ENCODE measurements around the gene FHIT.

DNA sequence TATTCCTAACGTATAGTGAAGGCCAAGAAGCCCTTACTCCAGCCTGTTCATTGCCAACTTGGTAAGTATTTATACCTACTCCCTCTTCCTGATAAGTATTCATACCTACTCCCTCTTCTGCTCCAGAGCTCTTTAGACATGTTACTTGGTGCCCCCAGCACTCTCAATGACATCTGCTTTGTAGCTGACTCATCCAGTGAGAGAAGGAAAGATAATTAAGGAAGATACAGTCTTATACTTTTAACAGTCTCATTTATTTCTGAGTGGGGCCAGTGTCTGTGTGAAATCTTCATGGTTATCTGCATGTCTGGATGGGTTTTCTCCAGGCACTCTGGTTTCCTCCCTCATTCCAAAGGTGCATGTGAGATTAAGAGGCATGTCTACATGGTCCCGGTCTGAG lies 698.7 kb downstream of the FHIT start:
- TF ChIP-seq GATA2 (IDR thresholded peaks at IDR 0.05; ENCODE audit: low read depth, low read length) = no peak
- no peak for TF ChIP-seq GATA3 (IDR thresholded peaks at IDR 0.05; ENCODE audit: low read depth, low read length)

Measured in SH-SY5Y (cell line).